ENCODE measurements around the gene TMEM87B.

The TMEM87B gene

DNA sequence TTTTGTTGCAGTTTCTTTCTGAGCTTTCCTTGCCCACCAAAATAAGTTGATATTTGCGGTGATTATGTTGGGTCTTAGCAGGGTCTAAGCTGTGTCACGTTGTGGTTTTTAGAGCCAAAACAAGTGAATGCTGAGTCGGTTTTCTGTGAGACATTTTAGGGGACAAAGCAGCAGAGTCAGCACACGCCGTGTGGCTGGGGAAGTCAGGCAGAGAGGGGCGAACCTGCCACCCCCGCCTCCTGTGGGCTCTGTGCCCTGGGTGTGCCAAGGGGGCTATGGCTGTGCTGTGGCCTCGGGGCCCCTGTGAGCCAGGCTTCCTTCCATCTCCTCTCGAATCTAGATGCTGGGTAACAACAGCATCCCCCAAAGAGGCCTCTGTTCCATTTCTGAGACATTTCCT, 30.8 kb upstream of the TMEM87B start:
- no peak for DNase-seq (ENCODE audit: low read depth)
- TF ChIP-seq, protein P1, sequence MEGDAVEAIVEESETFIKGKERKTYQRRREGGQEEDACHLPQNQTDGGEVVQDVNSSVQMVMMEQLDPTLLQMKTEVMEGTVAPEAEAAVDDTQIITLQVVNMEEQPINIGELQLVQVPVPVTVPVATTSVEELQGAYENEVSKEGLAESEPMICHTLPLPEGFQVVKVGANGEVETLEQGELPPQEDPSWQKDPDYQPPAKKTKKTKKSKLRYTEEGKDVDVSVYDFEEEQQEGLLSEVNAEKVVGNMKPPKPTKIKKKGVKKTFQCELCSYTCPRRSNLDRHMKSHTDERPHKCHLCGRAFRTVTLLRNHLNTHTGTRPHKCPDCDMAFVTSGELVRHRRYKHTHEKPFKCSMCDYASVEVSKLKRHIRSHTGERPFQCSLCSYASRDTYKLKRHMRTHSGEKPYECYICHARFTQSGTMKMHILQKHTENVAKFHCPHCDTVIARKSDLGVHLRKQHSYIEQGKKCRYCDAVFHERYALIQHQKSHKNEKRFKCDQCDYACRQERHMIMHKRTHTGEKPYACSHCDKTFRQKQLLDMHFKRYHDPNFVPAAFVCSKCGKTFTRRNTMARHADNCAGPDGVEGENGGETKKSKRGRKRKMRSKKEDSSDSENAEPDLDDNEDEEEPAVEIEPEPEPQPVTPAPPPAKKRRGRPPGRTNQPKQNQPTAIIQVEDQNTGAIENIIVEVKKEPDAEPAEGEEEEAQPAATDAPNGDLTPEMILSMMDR (IDR thresholded peaks at IDR 0.05; ENCODE audit: low read length, missing control alignments) = no peak
- no peak overlapping the region for H3K4me3 ChIP-seq (replicated peaks; ENCODE audit: low read depth, low read length)

- TF ChIP-seq, protein P1 (IDR thresholded peaks at IDR 0.05; ENCODE audit: low read length, missing control alignments) = no peak
- no peak for DNase-seq (ENCODE audit: low read depth)
- no peak overlapping the region for H3K4me3 ChIP-seq (replicated peaks; ENCODE audit: low read depth, low read length)
These were observed 30.1 kb upstream of the TMEM87B start for GRCh38 chr2:112024896-112025491.

DNA sequence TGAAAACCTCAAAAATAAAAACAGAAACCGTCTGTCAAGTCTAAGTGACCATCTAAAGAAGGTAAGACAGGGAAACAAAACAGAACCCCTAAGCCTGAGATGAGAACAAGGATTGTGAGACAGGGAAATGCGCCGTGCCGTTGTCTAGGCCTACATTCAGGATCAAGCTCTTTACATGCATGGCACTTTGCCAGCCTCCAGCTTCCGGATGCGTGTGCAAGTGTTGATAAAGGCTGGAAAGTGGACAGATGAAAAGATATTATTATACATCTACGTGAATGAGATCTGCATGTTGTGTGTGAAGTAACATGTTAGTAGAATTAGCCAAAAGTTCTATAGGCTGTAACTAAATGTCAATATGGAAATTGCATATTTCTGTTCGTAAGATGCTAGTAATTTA, 28.6 kb upstream of the TMEM87B start:
- no peak overlapping the region for H3K4me3 ChIP-seq (replicated peaks; ENCODE audit: low read depth, low read length)
- DNase-seq (ENCODE audit: low read depth) = peak; percentile 19
- TF ChIP-seq, protein P1 (IDR thresholded peaks at IDR 0.05; ENCODE audit: low read length, missing control alignments) = no peak

- TF ChIP-seq, protein P1 (IDR thresholded peaks at IDR 0.05; ENCODE audit: low read length, missing control alignments) = no peak
- no peak for DNase-seq (ENCODE audit: low read depth)
- no peak overlapping the region for H3K4me3 ChIP-seq (replicated peaks; ENCODE audit: low read depth, low read length)
These were observed 27.3 kb upstream of the TMEM87B start for GRCh38 chr2:112027767-112028166.

DNA sequence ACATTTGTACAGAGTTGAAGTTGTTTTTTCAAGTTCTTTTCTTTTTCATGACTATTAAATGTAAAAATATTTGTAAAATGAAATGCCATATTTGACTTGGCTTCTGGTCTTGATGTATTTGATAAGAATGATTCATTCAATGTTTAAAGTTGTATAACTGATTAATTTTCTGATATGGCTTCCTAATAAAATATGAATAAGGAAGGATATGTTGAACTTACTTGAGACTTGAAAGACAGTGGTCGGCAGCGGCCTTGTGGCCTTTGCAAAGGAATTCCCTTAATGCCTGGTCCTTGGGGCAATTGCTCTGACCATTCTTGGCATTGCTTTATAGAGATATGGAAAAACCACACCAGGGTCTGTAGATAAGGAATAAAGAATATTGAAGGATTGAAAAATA, 25.9 kb upstream of the TMEM87B start:
- H3K4me3 ChIP-seq (replicated peaks; ENCODE audit: low read depth, low read length) = no peak overlapping the region
- no peak for DNase-seq (ENCODE audit: low read depth)
- TF ChIP-seq, protein P1 (IDR thresholded peaks at IDR 0.05; ENCODE audit: low read length, missing control alignments) = no peak

DNA sequence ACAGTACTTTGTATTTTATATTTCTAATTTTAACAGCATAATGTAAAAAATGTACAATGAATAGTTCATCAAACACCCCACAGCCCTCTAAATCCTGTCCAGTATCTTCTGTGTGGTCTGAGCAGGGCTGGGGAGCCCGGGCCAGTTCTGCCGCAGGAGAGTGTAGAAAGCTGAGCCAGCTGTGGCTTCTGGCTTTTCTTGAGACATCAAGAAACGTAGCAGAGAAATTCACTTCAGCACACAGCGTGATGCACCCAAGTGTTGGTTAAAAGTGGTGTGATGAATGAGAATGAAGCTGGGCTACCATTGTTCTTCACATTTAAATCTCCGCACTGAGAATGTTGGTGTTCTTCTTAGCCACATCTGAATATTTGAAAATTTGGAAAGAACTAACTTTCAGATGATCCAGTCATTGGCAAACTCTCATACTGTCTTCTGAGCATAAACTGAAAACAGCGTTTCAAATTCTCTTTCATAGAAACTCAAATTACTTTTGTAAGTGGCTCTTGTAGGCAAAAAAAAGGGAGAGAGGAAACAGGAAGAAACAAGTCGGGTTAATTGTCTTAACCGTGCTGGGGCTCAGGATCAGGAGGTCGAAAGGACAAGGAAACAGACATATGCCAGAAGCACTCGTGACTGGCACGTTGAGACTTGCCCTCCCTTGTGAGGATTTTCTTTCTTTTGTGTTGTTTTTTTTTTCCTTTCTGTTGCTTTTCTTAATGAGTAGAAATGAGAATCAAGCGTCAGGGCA, 23.4 kb upstream of the TMEM87B start:
- TF ChIP-seq, protein P1 (IDR thresholded peaks at IDR 0.05; ENCODE audit: low read length, missing control alignments) = no peak
- peak; percentile 26 for DNase-seq (ENCODE audit: low read depth)
- H3K4me3 ChIP-seq (replicated peaks; ENCODE audit: low read depth, low read length) = no peak overlapping the region

DNA sequence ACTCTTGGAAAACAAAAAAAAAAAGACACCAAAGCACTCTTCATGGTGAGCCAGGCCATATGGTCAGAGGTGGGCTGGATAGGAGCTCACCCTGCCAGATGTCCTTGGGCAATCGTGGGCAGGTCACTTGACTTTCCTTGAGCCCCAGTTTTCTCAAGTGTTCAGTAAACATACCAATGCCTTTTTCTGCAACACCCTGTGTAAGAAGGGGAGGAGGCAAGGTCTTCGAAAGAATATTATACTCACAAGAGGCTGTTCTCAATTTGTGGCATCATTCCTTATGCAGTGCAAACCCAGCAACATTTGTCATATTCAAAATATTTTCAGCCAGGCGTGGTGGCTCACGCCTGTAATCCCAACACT, 22.9 kb upstream of the TMEM87B start:
- no peak overlapping the region for H3K4me3 ChIP-seq (replicated peaks; ENCODE audit: low read depth, low read length)
- TF ChIP-seq, protein P1 (IDR thresholded peaks at IDR 0.05; ENCODE audit: low read length, missing control alignments) = no peak
- peak; percentile 24 for DNase-seq (ENCODE audit: low read depth)
